Mucosa of stomach (tissue), 1 donor: Measurements from ENCODE around the gene SLF2.
"Not testable (repeated sequence)": the region's sequence is repeated elsewhere in the genome, so short reads cannot be mapped to it uniquely, and the experiment has no call there.

Source experiments
- H3K27me3 ChIP-seq: one replicate; pipeline ENCODE4 v1.7.0; 2013; ENCODE audit warnings: mild to moderate bottlenecking, low read length; ENCODE audit not compliant: control insufficient read depth, insufficient read depth
- H3K36me3 ChIP-seq: one replicate; pipeline ENCODE4 v1.7.0; 2013; ENCODE audit warnings: low read length; ENCODE audit not compliant: control insufficient read depth, insufficient read depth
- H3K4me1 ChIP-seq: one replicate; pipeline ENCODE4 v1.7.0; 2013; ENCODE audit warnings: mild to moderate bottlenecking, low read length; ENCODE audit not compliant: control insufficient read depth, insufficient read depth
- H3K4me3 ChIP-seq: one replicate; pipeline ENCODE4 v1.7.0; 2013; ENCODE audit warnings: low read length
- H3K9ac ChIP-seq: one replicate; pipeline ENCODE4 v1.7.0; 2013; ENCODE audit warnings: mild to moderate bottlenecking, low read length, moderate library complexity
- H3K9me3 ChIP-seq: one replicate; pipeline ENCODE4 v1.7.0; 2013; ENCODE audit warnings: mild to moderate bottlenecking, low read length, moderate library complexity; ENCODE audit not compliant: control insufficient read depth
- donor health status: Pancreatic carcinoma.

The SLF2 gene

GRCh38 chr10:100970076-100970913 is 57.5 kb downstream of the SLF2 start:
- no peaks in the 10 kb centered on the region for H3K9me3 ChIP-seq
- H3K4me1 ChIP-seq, result peaks cover 41% of the 10 kb centered on the region
- H3K4me3 ChIP-seq, result peak overlapping the region; percentile 49
- peak overlapping the region; percentile 70 for H3K9ac ChIP-seq
- H3K27me3 ChIP-seq, result no peaks in the 10 kb centered on the region
- H3K36me3 ChIP-seq, result no peaks in the 10 kb centered on the region

DNA sequence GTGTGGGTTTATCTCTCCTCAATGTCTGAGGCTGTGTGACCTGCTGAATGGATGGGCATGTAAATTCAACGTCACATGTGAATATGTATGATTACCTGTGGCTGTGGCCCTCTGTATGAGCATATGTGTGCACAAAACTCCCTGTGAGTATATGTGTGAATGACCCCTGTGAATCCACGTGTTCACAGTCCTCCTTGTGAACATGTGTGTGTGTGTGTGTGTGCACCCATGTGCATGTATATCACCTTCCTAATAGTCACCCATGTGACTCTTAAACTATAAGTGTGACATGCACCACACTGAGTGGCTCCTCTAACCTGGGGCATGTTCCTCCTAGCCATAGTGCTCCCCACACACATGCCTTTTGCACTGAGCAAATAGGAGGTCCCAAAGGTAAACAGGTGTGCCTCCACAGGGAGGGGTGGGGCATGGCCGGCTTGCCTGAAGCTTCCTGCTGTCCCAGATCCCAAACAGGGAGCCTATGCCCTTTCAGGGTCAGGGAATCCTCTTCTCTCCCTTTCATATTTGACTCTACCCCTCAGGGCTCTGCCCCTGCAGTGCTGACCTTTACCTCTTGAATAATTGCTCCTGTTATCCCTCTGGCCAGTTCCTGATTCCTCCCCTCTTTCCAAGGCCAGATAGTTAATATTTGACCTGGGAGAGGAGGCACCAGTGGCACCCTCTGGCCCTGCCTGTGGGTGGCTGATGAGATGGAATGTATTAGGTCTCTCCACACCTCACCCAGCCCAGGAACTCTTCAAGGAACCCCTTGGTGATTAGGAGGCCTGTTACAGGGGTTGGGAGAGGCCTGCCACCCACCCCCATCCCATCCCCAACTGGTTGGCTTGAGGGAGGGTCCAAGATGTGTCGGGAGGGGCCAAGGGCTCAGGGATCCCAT is 58.4 kb downstream of the SLF2 start:
- Histone ChIP-seq H3K27me3 (no peaks in the 10 kb centered on the region), H3K4me1 (peaks cover 41% of the 10 kb centered on the region), H3K9me3 (no peaks in the 10 kb centered on the region), H3K9ac (peak overlapping the region; percentile 17), H3K4me3 (peak overlapping the region; percentile 49), H3K36me3 (peaks cover 3% of the 10 kb centered on the region)

GRCh38 chr10:100972115-100972903 is 59.5 kb downstream of the SLF2 start:
- Histone ChIP-seq H3K4me1 (peaks cover 41% of the 10 kb centered on the region), H3K36me3 (peaks cover 6% of the 10 kb centered on the region), H3K27me3 (no peaks in the 10 kb centered on the region), H3K4me3 (no peak overlapping the region), H3K9me3 (no peaks in the 10 kb centered on the region), H3K9ac (no peak overlapping the region)

GRCh38 chr10:100972904-100973535 is 60.3 kb downstream of the SLF2 start:
- no peak overlapping the region for H3K9ac ChIP-seq
- no peaks in the 10 kb centered on the region for H3K9me3 ChIP-seq
- no peak overlapping the region for H3K4me3 ChIP-seq
- H3K36me3 ChIP-seq, result peaks cover 6% of the 10 kb centered on the region
- H3K27me3 ChIP-seq, result no peaks in the 10 kb centered on the region
- H3K4me1 ChIP-seq, result peaks cover 40% of the 10 kb centered on the region

DNA sequence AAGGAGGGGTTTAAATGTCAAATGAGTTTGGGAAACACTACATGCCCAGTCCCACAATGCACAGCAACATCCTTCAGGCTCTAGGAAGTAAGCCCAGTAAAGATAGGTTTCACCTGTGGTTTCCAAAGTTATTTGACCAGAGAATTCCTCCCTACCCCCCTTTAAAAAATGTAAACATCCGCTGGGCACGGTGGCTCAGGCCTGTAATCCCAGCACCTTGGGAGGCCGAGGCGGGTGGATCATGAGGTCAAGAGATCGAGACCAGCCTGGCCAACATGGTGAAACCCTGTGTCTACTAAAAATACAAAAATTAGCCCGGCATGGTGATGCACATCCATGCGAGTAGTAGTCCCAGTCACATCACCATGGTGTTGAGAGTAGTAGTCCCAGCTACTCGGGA is 62.6 kb downstream of the SLF2 start:
- peaks cover 14% of the 10 kb centered on the region for H3K36me3 ChIP-seq
- H3K4me1 ChIP-seq, result peaks cover 28% of the 10 kb centered on the region
- H3K4me3 ChIP-seq, result not testable (repeated sequence)

DNA sequence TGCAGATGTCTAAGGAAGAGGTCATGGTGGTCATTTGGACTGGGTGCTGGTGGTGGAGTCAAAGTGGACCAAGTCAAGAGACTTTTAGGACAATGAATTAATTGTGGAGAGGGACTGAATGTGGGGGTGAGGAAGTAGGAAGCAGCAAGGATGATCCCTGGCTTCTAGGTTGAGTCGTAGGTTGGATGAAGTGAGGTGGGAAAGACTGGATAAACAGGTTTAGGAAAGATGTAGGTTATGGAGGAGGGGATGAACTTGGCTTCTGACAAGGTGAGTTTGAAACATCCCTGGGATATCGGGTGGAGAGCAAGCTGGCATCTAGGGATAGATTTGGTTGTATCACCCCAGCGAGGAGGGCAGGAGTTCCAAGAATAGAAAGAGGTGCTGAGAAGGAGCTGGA is 64.1 kb downstream of the SLF2 start:
- Histone ChIP-seq H3K27me3 (no peaks in the 10 kb centered on the region), H3K4me1 (peaks cover 13% of the 10 kb centered on the region), H3K9ac (no peak overlapping the region), H3K36me3 (peaks cover 14% of the 10 kb centered on the region), H3K9me3 (no peaks in the 10 kb centered on the region), H3K4me3 (no peak overlapping the region)

More for the DNA sequence above, 62.6 kb downstream of the SLF2 start:
- not testable (repeated sequence) for H3K9ac ChIP-seq, H3K9me3 ChIP-seq, H3K27me3 ChIP-seq

DNA sequence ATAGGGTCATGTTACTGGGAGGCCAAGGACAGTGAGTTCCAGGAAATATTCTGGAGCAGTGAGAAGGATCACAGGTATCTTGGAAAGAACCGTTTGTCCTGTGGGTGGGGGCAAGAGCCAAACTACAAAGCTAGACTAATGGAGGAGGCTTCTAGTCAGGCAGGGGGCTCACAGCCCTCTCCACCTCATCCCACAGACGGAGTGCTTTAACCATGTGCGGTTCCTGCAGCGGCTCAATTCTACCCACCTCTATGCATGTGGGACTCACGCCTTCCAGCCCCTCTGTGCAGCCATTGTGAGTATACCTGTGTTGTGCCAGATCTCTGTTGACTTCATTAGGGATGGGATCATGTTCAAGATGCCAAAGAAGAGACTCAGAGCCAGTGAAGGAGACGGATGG is 64.7 kb downstream of the SLF2 start:
- Histone ChIP-seq H3K4me3 (no peak overlapping the region), H3K4me1 (peaks cover 7% of the 10 kb centered on the region), H3K9ac (no peak overlapping the region), H3K36me3 (peaks cover 14% of the 10 kb centered on the region), H3K27me3 (no peaks in the 10 kb centered on the region), H3K9me3 (no peaks in the 10 kb centered on the region)

- no peak overlapping the region for H3K9ac ChIP-seq
- H3K4me3 ChIP-seq, result no peak overlapping the region
- no peaks in the 10 kb centered on the region for H3K27me3 ChIP-seq
- no peaks in the 10 kb centered on the region for H3K9me3 ChIP-seq
- H3K4me1 ChIP-seq, result no peaks in the 10 kb centered on the region
- H3K36me3 ChIP-seq, result peaks cover 14% of the 10 kb centered on the region
Observed at GRCh38 chr10:100978121-100978900, 65.5 kb downstream of the SLF2 start.

DNA sequence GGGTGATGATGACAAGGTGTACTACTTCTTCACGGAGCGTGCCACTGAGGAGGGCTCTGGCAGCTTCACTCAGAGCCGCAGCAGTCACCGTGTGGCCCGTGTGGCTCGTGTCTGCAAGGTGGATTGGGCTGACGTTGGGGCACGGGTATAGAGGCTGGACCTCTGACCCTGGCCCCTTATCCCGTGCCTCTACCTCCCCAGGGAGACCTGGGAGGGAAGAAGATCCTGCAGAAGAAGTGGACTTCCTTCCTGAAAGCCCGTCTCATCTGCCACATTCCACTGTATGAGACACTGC is 66.1 kb downstream of the SLF2 start:
- Histone ChIP-seq H3K36me3 (peaks cover 14% of the 10 kb centered on the region), H3K4me3 (no peak overlapping the region), H3K9me3 (no peaks in the 10 kb centered on the region), H3K4me1 (no peaks in the 10 kb centered on the region), H3K27me3 (no peaks in the 10 kb centered on the region), H3K9ac (no peak overlapping the region)

DNA sequence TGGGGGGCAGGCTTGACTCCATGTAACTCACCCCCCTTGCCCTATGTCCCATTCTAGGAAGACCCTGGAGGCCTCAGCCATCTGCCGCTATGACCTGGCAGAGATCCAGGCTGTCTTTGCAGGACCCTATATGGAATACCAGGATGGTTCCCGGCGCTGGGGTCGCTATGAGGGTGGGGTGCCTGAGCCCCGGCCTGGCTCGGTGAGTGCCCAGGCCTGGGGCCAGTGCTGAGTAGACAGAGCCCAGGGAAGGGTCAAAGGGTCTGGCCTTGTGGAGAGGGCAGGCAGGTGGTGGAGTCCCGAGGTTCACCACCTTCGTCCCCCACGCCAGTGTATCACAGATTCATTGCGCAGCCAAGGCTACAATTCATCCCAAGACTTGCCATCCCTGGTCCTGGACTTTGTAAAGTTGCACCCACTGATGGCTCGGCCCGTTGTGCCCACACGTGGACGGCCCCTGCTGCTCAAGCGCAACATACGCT is 67.1 kb downstream of the SLF2 start:
- H3K9me3 ChIP-seq, result no peaks in the 10 kb centered on the region
- no peaks in the 10 kb centered on the region for H3K27me3 ChIP-seq
- H3K9ac ChIP-seq, result no peak overlapping the region
- H3K36me3 ChIP-seq, result peaks cover 14% of the 10 kb centered on the region
- no peak overlapping the region for H3K4me3 ChIP-seq
- H3K4me1 ChIP-seq, result no peaks in the 10 kb centered on the region

DNA sequence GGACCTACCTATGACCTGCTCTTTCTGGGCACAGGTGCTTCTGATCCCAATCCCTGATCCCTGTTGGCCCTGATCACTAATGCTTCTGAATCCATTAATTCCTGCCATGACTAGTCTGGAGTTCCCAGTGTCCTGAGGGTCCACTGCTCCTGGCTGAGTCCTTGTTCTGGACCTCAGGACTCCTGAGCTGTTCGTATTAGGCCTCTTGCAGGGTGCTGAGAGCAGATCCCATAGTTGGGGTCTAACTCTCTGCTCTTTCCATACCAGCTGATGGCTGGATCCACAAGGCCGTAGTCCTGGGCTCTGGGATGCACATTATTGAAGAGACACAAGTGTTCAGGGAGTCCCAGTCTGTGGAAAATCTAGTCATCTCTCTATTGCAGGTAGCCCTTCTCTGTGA is 67.5 kb downstream of the SLF2 start:
- Histone ChIP-seq H3K9me3 (no peaks in the 10 kb centered on the region), H3K36me3 (peaks cover 14% of the 10 kb centered on the region), H3K27me3 (no peaks in the 10 kb centered on the region), H3K4me1 (no peaks in the 10 kb centered on the region), H3K9ac (no peak overlapping the region), H3K4me3 (no peak overlapping the region)
